GM12872 (cell line): ENCODE results near the gene ACP2.

Experiments used
- CTCF ChIP-seq: IDR thresholded peaks from 3 replicates; pipeline ENCODE4 v1.5.1; 2011; ENCODE audit warnings: low read depth, mild to moderate bottlenecking, low read length, moderate library complexity; ENCODE audit not compliant: insufficient read depth

ACP2 gene

GRCh38 chr11:47236482-47236881, 12.1 kb downstream of the ACP2 start:
- TF ChIP-seq CTCF: no peak

GRCh38 chr11:47235163-47235562, 13.5 kb downstream of the ACP2 start:
- no peak for TF ChIP-seq CTCF

- TF ChIP-seq CTCF: no peak
Measured at GRCh38 chr11:47234669-47235100, 13.9 kb downstream of the ACP2 start.

GRCh38 chr11:47233989-47234668, 14.5 kb downstream of the ACP2 start:
- 0 out of 3 replicates have a peak, but pooled peaks have one; percentile 15 for TF ChIP-seq CTCF

- TF ChIP-seq CTCF: no peak
Measured at GRCh38 chr11:47233051-47233450, 15.6 kb downstream of the ACP2 start.

GRCh38 chr11:47229161-47229560, 19.5 kb downstream of the ACP2 start:
- no peak for TF ChIP-seq CTCF

- TF ChIP-seq CTCF: no peak
Measured at GRCh38 chr11:47225552-47226400, 22.8 kb downstream of the ACP2 start.
